ENCODE data around the gene ERGIC1.

ERGIC1 gene

GRCh38 chr5:172864747-172865146 is 30.7 kb downstream of the ERGIC1 start:
- TF ChIP-seq CTCF (IDR thresholded peaks at IDR 0.05; ENCODE audit: low read depth, low read length, missing control alignments): no peak
- no peak overlapping the region for H3K27ac ChIP-seq
- H3K27me3 ChIP-seq (replicated peaks): no peaks in the 10 kb centered on the region
- no peaks in the 10 kb centered on the region for H3K36me3 ChIP-seq (replicated peaks)
- in situ Hi-C loops (cut with HindIII; ENCODE audit: low pct_ligation_motif_present, low sequenced_read_pairs): no loop called here
- H3K4me3 ChIP-seq (ENCODE audit: low read depth, low read length): no peak overlapping the region
- DNase-seq: no peak

- Histone ChIP-seq H3K36me3 (replicated peaks) (peaks cover 3% of the 10 kb centered on the region), H3K27ac (no peak overlapping the region), H3K4me3 (ENCODE audit: low read depth, low read length) (no peak overlapping the region), H3K27me3 (replicated peaks) (no peaks in the 10 kb centered on the region)
- no peak for DNase-seq
- no peak for TF ChIP-seq CTCF (IDR thresholded peaks at IDR 0.05; ENCODE audit: low read depth, low read length, missing control alignments)
- in situ Hi-C loops (cut with HindIII; ENCODE audit: low pct_ligation_motif_present, low sequenced_read_pairs): no loop called here
These were observed 32.3 kb downstream of the ERGIC1 start for GRCh38 chr5:172866378-172866777.

- H3K4me3 ChIP-seq (ENCODE audit: low read depth, low read length): no peak overlapping the region
- H3K27me3 ChIP-seq (replicated peaks): no peaks in the 10 kb centered on the region
- DNase-seq: no peak
- in situ Hi-C loops (cut with HindIII; ENCODE audit: low pct_ligation_motif_present, low sequenced_read_pairs): no loop called here
- H3K27ac ChIP-seq: peak overlapping the region; percentile 99
- TF ChIP-seq CTCF (IDR thresholded peaks at IDR 0.05; ENCODE audit: low read depth, low read length, missing control alignments): no peak
- peaks cover 5% of the 10 kb centered on the region for H3K36me3 ChIP-seq (replicated peaks)
These were observed 33.0 kb downstream of the ERGIC1 start for GRCh38 chr5:172866802-172867748.

GRCh38 chr5:172867761-172868435 is 33.8 kb downstream of the ERGIC1 start:
- no peak for DNase-seq
- in situ Hi-C loops (cut with HindIII; ENCODE audit: low pct_ligation_motif_present, low sequenced_read_pairs): no loop called here

GRCh38 chr5:172868436-172868923 is 34.4 kb downstream of the ERGIC1 start:
- Histone ChIP-seq H3K27ac (peak overlapping the region; percentile 99), H3K36me3 (replicated peaks) (peaks cover 5% of the 10 kb centered on the region), H3K27me3 (replicated peaks) (no peaks in the 10 kb centered on the region), H3K4me3 (ENCODE audit: low read depth, low read length) (no peak overlapping the region)
- TF ChIP-seq CTCF (IDR thresholded peaks at IDR 0.05; ENCODE audit: low read depth, low read length, missing control alignments): no peak
- in situ Hi-C loops (cut with HindIII; ENCODE audit: low pct_ligation_motif_present, low sequenced_read_pairs): no loop called here
- peak; percentile 93 for DNase-seq

More at GRCh38 chr5:172867761-172868435, 33.8 kb downstream of the ERGIC1 start:
- Histone ChIP-seq H3K27ac (peak overlapping the region; percentile 99), H3K36me3 (replicated peaks) (peaks cover 5% of the 10 kb centered on the region), H3K27me3 (replicated peaks) (no peaks in the 10 kb centered on the region), H3K4me3 (ENCODE audit: low read depth, low read length) (no peak overlapping the region)
- TF ChIP-seq CTCF (IDR thresholded peaks at IDR 0.05; ENCODE audit: low read depth, low read length, missing control alignments): no peak

All from brain microvascular endothelial cell (primary cell).